Loucy (cell line): Measurements from ENCODE around the gene RTEL1.
A peak's percentile ranks its signal among the peaks of the same experiment; 100 is the strongest.
"Not testable (repeated sequence)": the region's sequence is repeated elsewhere in the genome, so short reads cannot be mapped to it uniquely, and the experiment has no call there.

Experiments used
- H2AFZ ChIP-seq: fragments of 200-600 bp; sonication (generic); 2 replicates; pipeline ENCODE4 v1.6.0; 2016; ENCODE audit warnings: antibody characterized with exemption, mild to moderate bottlenecking, low read length, moderate library complexity
- H3F3A ChIP-seq: fragments of 200-600 bp; 2 replicates; pipeline ENCODE4 v1.6.0; 2016; ENCODE audit warnings: antibody characterized with exemption, low read depth, mild to moderate bottlenecking
- H3K27me3 ChIP-seq: fragments of 200-600 bp; sonication (generic); 2 replicates; pipeline ENCODE4 v1.6.1; 2014; ENCODE audit warnings: low read length, mild to moderate bottlenecking; ENCODE audit not compliant: insufficient read depth, poor library complexity, severe bottlenecking
- H3K36me3 ChIP-seq: fragments of 200-600 bp; sonication (generic); 2 replicates; pipeline ENCODE4 v1.6.1; 2016; ENCODE audit warnings: low read length; ENCODE audit not compliant: insufficient read depth
- H3K4me1 ChIP-seq: fragments of 200-600 bp; sonication (generic); 2 replicates; pipeline ENCODE4 v1.5.1; 2014; ENCODE audit warnings: low read length, mild to moderate bottlenecking; ENCODE audit not compliant: insufficient read depth, poor library complexity, severe bottlenecking
- H3K4me2 ChIP-seq: fragments of 200-600 bp; sonication (generic); 2 replicates; pipeline ENCODE4 v1.6.0; 2014; ENCODE audit warnings: antibody characterized with exemption, low read length, low read depth, mild to moderate bottlenecking; ENCODE audit not compliant: poor library complexity, severe bottlenecking
- H3K4me3 ChIP-seq: fragments of 200-600 bp; sonication (generic); 2 replicates; pipeline ENCODE4 v1.5.1; 2014; ENCODE audit warnings: low read length, mild to moderate bottlenecking, mixed read lengths; ENCODE audit not compliant: poor library complexity, severe bottlenecking
- H3K79me2 ChIP-seq: fragments of 200-600 bp; sonication (generic); 2 replicates; pipeline ENCODE4 v1.6.1; 2014; ENCODE audit warnings: low read length; ENCODE audit not compliant: insufficient read depth
- H3K9ac ChIP-seq: fragments of 200-600 bp; sonication (generic); 2 replicates; pipeline ENCODE4 v1.6.0; 2014; ENCODE audit warnings: mild to moderate bottlenecking, low read depth, low read length, moderate library complexity; ENCODE audit not compliant: poor library complexity, severe bottlenecking
- H3K9me2 ChIP-seq: fragments of 200-600 bp; sonication (generic); replicated peaks from 2 replicates; pipeline ENCODE4 v1.6.1; 2016; ENCODE audit warnings: low read depth, low read length, mixed read lengths
- H3K9me3 ChIP-seq: fragments of 200-600 bp; sonication (generic); 2 replicates; pipeline ENCODE4 v1.6.1; 2014; ENCODE audit warnings: mild to moderate bottlenecking, antibody characterized with exemption, low read length, low read depth; ENCODE audit not compliant: insufficient read depth
- H4K20me1 ChIP-seq: fragments of 200-600 bp; sonication (generic); 2 replicates; pipeline ENCODE4 v1.6.0; 2014; ENCODE audit warnings: antibody characterized with exemption, low read length, mild to moderate bottlenecking; ENCODE audit not compliant: insufficient read depth, poor library complexity, severe bottlenecking
- CTCF ChIP-seq: fragments of 200-600 bp; sonication (generic); conservative IDR thresholded peaks from 2 replicates; pipeline ENCODE4 v1.5.1; 2014; ENCODE audit warnings: mild to moderate bottlenecking, antibody characterized with exemption, low read length
- EZH2phosphoT487 ChIP-seq: fragments of 200-600 bp; IDR thresholded peaks from 2 replicates; pipeline ENCODE4 v1.6.1; 2018; ENCODE audit warnings: antibody characterized with exemption, mild to moderate bottlenecking, moderate library complexity, borderline replicate concordance

RTEL1 gene

GRCh38 chr20:63640086-63640485 lies 18.0 kb upstream of the RTEL1 start:
- peak overlapping the region; percentile 75 for H3K4me2 ChIP-seq
- no peaks in the 10 kb centered on the region for H3K27me3 ChIP-seq
- peaks cover 21% of the 10 kb centered on the region for H3F3A ChIP-seq
- H3K9me2 ChIP-seq, result no peaks in the 10 kb centered on the region
- TF ChIP-seq EZH2phosphoT487, result no peak
- TF ChIP-seq CTCF, result no peak
- H2AFZ ChIP-seq, result no peak overlapping the region
- peaks cover 10% of the 10 kb centered on the region for H4K20me1 ChIP-seq
- H3K79me2 ChIP-seq, result peaks cover 4% of the 10 kb centered on the region; the same call in 1 of the 2 replicates
- no peak overlapping the region for H3K9ac ChIP-seq
- H3K4me1 ChIP-seq, result peaks cover 44% of the 10 kb centered on the region
- H3K36me3 ChIP-seq, result peaks cover 4% of the 10 kb centered on the region; the same call in 1 of the 2 replicates
- no peak overlapping the region for H3K4me3 ChIP-seq
- H3K9me3 ChIP-seq, result no peaks in the 10 kb centered on the region

GRCh38 chr20:63640686-63641085 lies 17.4 kb upstream of the RTEL1 start:
- not testable (repeated sequence) for H3K9ac ChIP-seq, H3K9me2 ChIP-seq, H3K36me3 ChIP-seq, H3K9me3 ChIP-seq, H3K79me2 ChIP-seq, H3K4me3 ChIP-seq, H2AFZ ChIP-seq, H3K4me2 ChIP-seq, H3K27me3 ChIP-seq
- H4K20me1 ChIP-seq, result peaks cover 10% of the 10 kb centered on the region
- H3K4me1 ChIP-seq, result peaks cover 38% of the 10 kb centered on the region
- H3F3A ChIP-seq, result peaks cover 15% of the 10 kb centered on the region

- TF ChIP-seq CTCF (no peak), EZH2phosphoT487 (no peak)
- Histone ChIP-seq H3K27me3 (no peaks in the 10 kb centered on the region), H3K4me3 (peak overlapping the region; percentile 51), H3K9ac (peak overlapping the region; percentile 42), H3K36me3 (peaks cover 4% of the 10 kb centered on the region; the same call in 1 of the 2 replicates), H3F3A (peaks cover 15% of the 10 kb centered on the region), H2AFZ (no peak overlapping the region), H3K9me2 (no peaks in the 10 kb centered on the region), H3K79me2 (peaks cover 4% of the 10 kb centered on the region; the same call in 1 of the 2 replicates), H3K4me1 (peaks cover 38% of the 10 kb centered on the region), H4K20me1 (peaks cover 10% of the 10 kb centered on the region), H3K9me3 (no peaks in the 10 kb centered on the region), H3K4me2 (peak overlapping the region; percentile 64)
Observed at GRCh38 chr20:63641146-63641791, 16.8 kb upstream of the RTEL1 start.
